ENCODE results near the gene CDC42EP4.

CDC42EP4 gene

GRCh38 chr17:73247726-73248125 lies 64.1 kb downstream of the CDC42EP4 start:
- no peak for DNase-seq

- no peak for DNase-seq
Observed at GRCh38 chr17:73240561-73240960, 71.2 kb downstream of the CDC42EP4 start.

DNA sequence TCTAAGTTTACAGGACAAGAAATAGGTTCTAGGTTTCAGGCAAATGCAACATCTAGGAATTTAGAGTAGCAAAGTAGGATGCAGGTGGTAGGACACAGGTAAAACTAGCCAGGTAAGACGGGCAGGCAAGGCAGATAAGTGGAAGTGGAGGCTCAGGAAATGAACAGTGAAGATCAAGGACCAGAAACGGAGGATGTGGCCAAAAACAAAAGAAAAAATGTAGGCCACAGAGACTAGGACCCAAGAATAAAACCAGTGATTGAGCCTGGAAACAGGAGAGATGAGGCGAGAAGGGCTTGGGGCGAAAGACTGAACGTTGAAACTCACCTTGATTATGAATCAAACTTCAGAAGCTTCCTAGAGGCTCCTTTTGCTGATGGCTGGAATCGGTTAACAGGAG lies 74.1 kb downstream of the CDC42EP4 start:
- DNase-seq = no peak

GRCh38 chr17:73234736-73235135 lies 77.1 kb downstream of the CDC42EP4 start:
- no peak for DNase-seq

Measured in activated effector memory CD4-positive, alpha-beta T cell treated with anti-CD3 and anti-CD28 coated beads, Interleukin-2, amount 50 U/mL, for 16 hours (primary cell).